H9 (cell line): ENCODE measurements around the gene AKR1C3. TPM values are rescaled to one million over a fixed set of nuclear protein-coding genes. Genes with fewer than 3 reads are reported as not detected.

Experiments
- DNase-seq: peaks from one replicate; pipeline ENCODE4 v3.0.0-alpha.2; 2017
- H2AFZ ChIP-seq: one replicate; pipeline ENCODE4 v1.6.1; 2013; ENCODE audit warnings: mild to moderate bottlenecking, low read length, control low read depth, moderate library complexity
- H2AK5ac ChIP-seq: 2 replicates; pipeline ENCODE4 v1.6.1; 2013; ENCODE audit warnings: low read length, control low read depth, mixed read lengths; ENCODE audit not compliant: insufficient read length
- H2BK120ac ChIP-seq: one replicate; pipeline ENCODE4 v1.6.1; 2013; ENCODE audit warnings: low read depth, mild to moderate bottlenecking, low read length, control low read depth, inconsistent platforms; ENCODE audit not compliant: poor library complexity, severe bottlenecking
- H2BK12ac ChIP-seq: 2 replicates; pipeline ENCODE4 v1.6.1; 2013; ENCODE audit warnings: low read length, control low read depth, mixed read lengths, low read depth; ENCODE audit not compliant: insufficient read length
- H2BK15ac ChIP-seq: 2 replicates; pipeline ENCODE4 v1.6.1; 2013; ENCODE audit warnings: low read depth, low read length, control low read depth
- H2BK20ac ChIP-seq: one replicate; pipeline ENCODE4 v1.6.1; 2013; ENCODE audit warnings: low read depth, mild to moderate bottlenecking, low read length, control low read depth, inconsistent platforms; ENCODE audit not compliant: poor library complexity, severe bottlenecking
- H2BK5ac ChIP-seq: 2 replicates; pipeline ENCODE4 v1.6.1; 2013; ENCODE audit warnings: low read length, control low read depth, mixed read lengths; ENCODE audit not compliant: insufficient read length
- H3K14ac ChIP-seq: 2 replicates; pipeline ENCODE4 v1.6.1; 2013; ENCODE audit warnings: low read length, control low read depth; ENCODE audit not compliant: insufficient read depth
- H3K18ac ChIP-seq: 2 replicates; pipeline ENCODE4 v1.6.1; 2013; ENCODE audit warnings: low read depth, mild to moderate bottlenecking, mixed read lengths, low read length, control low read depth; ENCODE audit not compliant: insufficient read length
- H3K23ac ChIP-seq: 2 replicates; pipeline ENCODE4 v1.6.1; 2013; ENCODE audit warnings: low read length, control low read depth, mixed read lengths, low read depth; ENCODE audit not compliant: insufficient read length
- H3K23me2 ChIP-seq: 2 replicates; pipeline ENCODE4 v1.6.1; 2013; ENCODE audit warnings: low read depth, mild to moderate bottlenecking, mixed read lengths, low read length, control low read depth; ENCODE audit not compliant: insufficient read length, poor library complexity, severe bottlenecking
- H3K27ac ChIP-seq: 2 replicates; pipeline ENCODE4 v1.5.1; 2013; ENCODE audit warnings: low read length, control low read depth, mixed read lengths, low read depth; ENCODE audit not compliant: insufficient read length
- H3K27me3 ChIP-seq: 2 replicates; pipeline ENCODE4 v1.6.1; 2013; ENCODE audit warnings: low read length, control low read depth, inconsistent platforms; ENCODE audit not compliant: insufficient read depth
- H3K4ac ChIP-seq: 2 replicates; pipeline ENCODE4 v1.6.1; 2013; ENCODE audit warnings: low read depth, mild to moderate bottlenecking, control low read depth, inconsistent platforms, low read length, moderate library complexity
- H3K4me1 ChIP-seq: 2 replicates; pipeline ENCODE4 v1.6.1; 2013; ENCODE audit warnings: low read length, control low read depth, inconsistent platforms; ENCODE audit not compliant: insufficient read depth
- H3K4me2 ChIP-seq: 2 replicates; pipeline ENCODE4 v1.6.1; 2013; ENCODE audit warnings: low read length, control low read depth, mixed read lengths; ENCODE audit not compliant: insufficient read length, insufficient read depth
- H3K56ac ChIP-seq: 2 replicates; pipeline ENCODE4 v1.6.1; 2013; ENCODE audit warnings: low read depth, mild to moderate bottlenecking, mixed read lengths, low read length, control low read depth; ENCODE audit not compliant: insufficient read length
- H3K79me1 ChIP-seq: 2 replicates; pipeline ENCODE4 v1.6.1; 2013; ENCODE audit warnings: low read depth, mild to moderate bottlenecking, moderate library complexity, low read length, control low read depth, inconsistent platforms; ENCODE audit not compliant: insufficient read depth, poor library complexity, severe bottlenecking
- H3K79me2 ChIP-seq: 2 replicates; pipeline ENCODE4 v1.6.1; 2013; ENCODE audit warnings: low read length, control low read depth, inconsistent platforms; ENCODE audit not compliant: insufficient read depth
- H3K9ac ChIP-seq: 2 replicates; pipeline ENCODE4 v1.6.1; 2013; ENCODE audit warnings: low read length, control low read depth, mixed read lengths; ENCODE audit not compliant: insufficient read length; ENCODE audit errors: extremely low read depth
- H3K9me3 ChIP-seq: one replicate; pipeline ENCODE4 v1.6.1; 2013; ENCODE audit warnings: low read depth, low read length, inconsistent platforms; ENCODE audit not compliant: control insufficient read depth
- H3T11ph ChIP-seq: one replicate; pipeline ENCODE4 v1.6.1; 2013; ENCODE audit warnings: mild to moderate bottlenecking, low read length, control low read depth, inconsistent platforms
- H4K20me1 ChIP-seq: one replicate; pipeline ENCODE4 v1.6.1; 2013; ENCODE audit not compliant: control insufficient read depth, insufficient read length, insufficient read depth
- H4K5ac ChIP-seq: 2 replicates; pipeline ENCODE4 v1.6.1; 2013; ENCODE audit warnings: low read depth, mild to moderate bottlenecking, mixed read lengths, low read length, control low read depth; ENCODE audit not compliant: insufficient read length
- H4K8ac ChIP-seq: replicated peaks from 2 replicates; pipeline ENCODE4 v1.6.1; 2013; ENCODE audit warnings: low read length, control low read depth, mixed read lengths, low read depth; ENCODE audit not compliant: insufficient read length
- H4K91ac ChIP-seq: 2 replicates; pipeline ENCODE4 v1.6.1; 2013; ENCODE audit warnings: low read depth, mild to moderate bottlenecking, moderate library complexity, mixed read lengths, low read length, control low read depth; ENCODE audit not compliant: insufficient read length
- H3K27ac Mint-ChIP-seq, 3 experiments: 2 replicates in 2 of 3; 3 replicates in 1 of 3; pipeline ENCODE4 v1.8.0; 2020 to 2021; ENCODE audit warnings: mixed read lengths in 3 of 3, mild to moderate bottlenecking in 1 of 3, moderate library complexity in 1 of 3
- H3K27me3 Mint-ChIP-seq: 2 replicates; pipeline ENCODE4 v1.8.0; 2021; ENCODE audit warnings: low read depth, mild to moderate bottlenecking, moderate library complexity, mixed read lengths
- H3K36me3 Mint-ChIP-seq, 3 experiments: 2 replicates in 2 of 3; 3 replicates in 1 of 3; pipeline ENCODE4 v1.8.0; 2020 to 2021; ENCODE audit warnings: low read depth in 3 of 3, mixed read lengths in 3 of 3; ENCODE audit not compliant: insufficient read depth in 1 of 3
- H3K4me1 Mint-ChIP-seq, 2 experiments: 2 replicates each; pipeline ENCODE4 v1.8.0; 2020; ENCODE audit warnings: mixed read lengths in 2 of 2
- H3K4me3 Mint-ChIP-seq, 2 experiments: 2 replicates in 1 of 2; 3 replicates in 1 of 2; pipeline ENCODE4 v1.8.0; 2020 to 2021; ENCODE audit warnings: mild to moderate bottlenecking in 2 of 2, mixed read lengths in 2 of 2, moderate library complexity in 1 of 2
- H3K9me3 Mint-ChIP-seq, 2 experiments: 2 replicates in 1 of 2; 3 replicates in 1 of 2; pipeline ENCODE4 v1.8.0; 2020; ENCODE audit warnings: mild to moderate bottlenecking in 2 of 2, mixed read lengths in 2 of 2, moderate library complexity in 1 of 2
- CTCF ChIP-seq: fragments of 200-600 bp; sonication (generic); conservative IDR thresholded peaks from 3 replicates; pipeline ENCODE4 v1.8.0; 2021; ENCODE audit warnings: antibody characterized with exemption, mild to moderate bottlenecking
- WGBS: extraction: QIAGEN DNeasy Blood & Tissue Kit; methylation state at CpG from one replicate; pipeline ENCODE4 v1.1.7; 2013; ENCODE audit warnings: missing lambda C conversion rate, low lambda C conversion rate, mixed read lengths; ENCODE audit not compliant: insufficient read length; ENCODE audit errors: extremely low coverage; 5-methylcytosine and 5-hydroxymethylcytosine counted together
- total RNA-seq: library from RNA; stranded (reverse); gene quantifications from 2 replicates; pipeline ENCODE4 v1.2.1, GENCODE V29; 2021

AKR1C3 gene
- total RNA-seq, 1 experiment from 2014 or later = 2.1 TPM

- H3T11ph ChIP-seq = no peak overlapping the region
- H3K27ac Mint-ChIP-seq = no peak overlapping the region
- no peaks in the 10 kb centered on the region for H3K4me1 Mint-ChIP-seq
- H2BK15ac ChIP-seq = no peak overlapping the region
- no peak overlapping the region for H4K8ac ChIP-seq
- peaks cover 32 to 53% of the 10 kb centered on the region in 2 experiments for H3K9me3 Mint-ChIP-seq
- H3K27ac ChIP-seq = no peak overlapping the region
- H3K4ac ChIP-seq = no peak overlapping the region
- H3K56ac ChIP-seq = no peak overlapping the region
- H3K9me3 ChIP-seq = no peaks in the 10 kb centered on the region
- no peaks in the 10 kb centered on the region for H3K79me2 ChIP-seq
- TF ChIP-seq CTCF = no peak
- no peak overlapping the region for H4K5ac ChIP-seq
- no peaks in the 10 kb centered on the region for H3K27me3 ChIP-seq
- H2AFZ ChIP-seq = no peak overlapping the region
- WGBS = no CpG with 5 or more reads among the region's 2 CpGs
- no peak overlapping the region for H4K91ac ChIP-seq
- H3K18ac ChIP-seq = no peak overlapping the region
- no peaks in the 10 kb centered on the region; the same call in 1 of the 2 replicates for H3K27me3 Mint-ChIP-seq
- no peaks in the 10 kb centered on the region for H3K4me1 ChIP-seq
- H2BK12ac ChIP-seq = no peak overlapping the region
- no peak overlapping the region for H2BK120ac ChIP-seq
- H2AK5ac ChIP-seq = no peak overlapping the region
- no peak overlapping the region for H3K4me2 ChIP-seq
- H3K14ac ChIP-seq = no peak overlapping the region
- no peak overlapping the region for H3K4me3 Mint-ChIP-seq
- no peak overlapping the region for H2BK5ac ChIP-seq
- no peaks in the 10 kb centered on the region for H4K20me1 ChIP-seq
- no peaks in the 10 kb centered on the region for H3K79me1 ChIP-seq
- DNase-seq = no peak
- H3K9ac ChIP-seq = no peak overlapping the region
- H3K23ac ChIP-seq = no peak overlapping the region
- H3K36me3 Mint-ChIP-seq = peaks cover 3 to 6% (median 3%) of the 10 kb centered on the region in 3 experiments
- H2BK20ac ChIP-seq = no peak overlapping the region
- H3K23me2 ChIP-seq = no peaks in the 10 kb centered on the region
Measured at GRCh38 chr10:5103481-5103880, 9.3 kb downstream of the AKR1C3 start.
